GM20431 (cell line): ENCODE results near the gene WHRN.

Experiments used
- in situ Hi-C: fragments of 300-500 bp; cut with MseI, MboI; formaldehyde crosslinking; loops from one replicate; pipeline ENCODE4 v1.15.0; 2020; ENCODE audit warnings: low sequenced_read_pairs; ENCODE audit not compliant: unreplicated experiment

Gene WHRN

DNA sequence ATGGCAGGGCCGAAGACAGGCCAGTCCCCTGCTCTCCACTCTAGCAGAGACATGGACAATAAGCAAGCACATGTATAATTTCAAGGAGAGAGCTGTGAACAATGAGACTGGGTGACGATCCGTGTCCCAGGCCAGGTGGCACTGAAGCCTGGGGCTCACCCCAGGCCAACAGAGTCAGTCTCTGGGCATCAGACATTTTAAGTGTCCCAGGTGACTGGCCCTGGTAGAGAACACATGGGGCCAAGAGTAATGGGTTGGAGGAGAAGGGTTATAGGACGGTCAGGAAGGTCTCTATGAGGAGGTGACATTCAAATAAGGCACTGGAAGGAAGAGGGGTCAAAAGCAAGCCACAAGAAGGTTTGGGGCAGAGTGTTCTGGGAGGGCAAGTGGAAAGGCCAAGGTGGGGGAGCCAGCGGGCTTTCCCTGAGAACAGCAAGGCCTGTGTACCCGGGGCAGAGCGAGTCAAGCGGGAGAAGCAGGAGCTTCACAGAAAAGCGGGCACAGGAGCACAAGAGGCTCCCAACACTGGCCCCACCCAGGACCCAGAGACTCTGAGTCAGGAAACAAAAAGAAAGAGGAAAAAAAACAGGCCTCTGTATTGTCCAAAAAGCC, 116.4 kb downstream of the WHRN start:
- in situ Hi-C loops: no loop called here

DNA sequence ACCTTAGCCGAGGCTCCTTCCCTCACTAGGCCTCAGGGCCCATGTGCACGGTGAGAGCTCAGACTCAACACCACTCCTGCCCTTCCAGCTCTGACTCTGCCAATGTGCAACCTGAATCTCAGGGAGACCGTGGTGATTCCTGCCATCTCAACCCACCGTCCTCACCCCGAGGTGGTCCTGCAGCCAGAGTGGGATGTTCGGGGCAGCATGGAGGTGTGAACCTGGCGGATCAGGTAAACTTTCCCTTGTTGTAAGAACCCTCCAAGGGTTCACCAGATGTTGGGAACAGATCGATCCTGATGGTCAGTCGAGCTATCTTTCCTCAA, 117.0 kb downstream of the WHRN start:
- in situ Hi-C loops: no loop called here

DNA sequence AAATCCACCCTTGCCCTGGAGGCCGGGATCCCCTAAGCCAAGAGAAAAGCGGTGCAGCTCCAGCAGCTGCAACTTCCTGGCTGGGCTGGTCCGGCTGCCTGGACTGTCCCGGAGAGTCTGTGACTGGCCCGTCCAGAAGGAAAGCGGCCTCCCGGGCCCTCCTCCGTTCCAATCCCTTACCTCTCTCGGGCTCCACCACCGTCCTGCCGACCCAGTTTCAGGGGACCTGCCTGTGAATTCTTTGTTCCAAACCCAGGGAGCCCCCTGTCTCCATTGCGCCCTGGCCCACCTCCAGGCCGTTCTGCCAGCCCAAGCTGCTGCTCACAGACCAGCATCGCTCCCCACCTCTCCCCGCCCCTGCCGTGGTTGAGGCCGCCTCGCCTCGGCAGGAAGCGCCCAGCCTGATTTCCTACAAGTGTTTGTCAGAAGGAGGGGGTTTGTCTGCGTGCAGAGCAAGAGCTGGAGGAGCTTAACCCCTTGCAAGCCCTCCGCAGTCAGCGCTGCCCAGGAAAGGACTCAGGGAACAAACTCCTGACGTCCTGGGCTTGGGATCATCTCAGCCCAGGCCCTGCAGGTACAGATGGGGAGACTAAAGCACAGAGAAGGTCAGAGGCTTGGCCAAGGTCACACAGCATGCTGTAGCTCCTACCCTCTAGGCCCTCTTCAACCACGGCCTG, 117.5 kb downstream of the WHRN start, which contains the start of gene AKNA:
Gene AKNA, minus strand, starts transcription at position 303 of the 677 bp plus-strand sequence. CDS start 6,649 bp downstream, outside the sequence.
- in situ Hi-C loops: no loop called here

DNA sequence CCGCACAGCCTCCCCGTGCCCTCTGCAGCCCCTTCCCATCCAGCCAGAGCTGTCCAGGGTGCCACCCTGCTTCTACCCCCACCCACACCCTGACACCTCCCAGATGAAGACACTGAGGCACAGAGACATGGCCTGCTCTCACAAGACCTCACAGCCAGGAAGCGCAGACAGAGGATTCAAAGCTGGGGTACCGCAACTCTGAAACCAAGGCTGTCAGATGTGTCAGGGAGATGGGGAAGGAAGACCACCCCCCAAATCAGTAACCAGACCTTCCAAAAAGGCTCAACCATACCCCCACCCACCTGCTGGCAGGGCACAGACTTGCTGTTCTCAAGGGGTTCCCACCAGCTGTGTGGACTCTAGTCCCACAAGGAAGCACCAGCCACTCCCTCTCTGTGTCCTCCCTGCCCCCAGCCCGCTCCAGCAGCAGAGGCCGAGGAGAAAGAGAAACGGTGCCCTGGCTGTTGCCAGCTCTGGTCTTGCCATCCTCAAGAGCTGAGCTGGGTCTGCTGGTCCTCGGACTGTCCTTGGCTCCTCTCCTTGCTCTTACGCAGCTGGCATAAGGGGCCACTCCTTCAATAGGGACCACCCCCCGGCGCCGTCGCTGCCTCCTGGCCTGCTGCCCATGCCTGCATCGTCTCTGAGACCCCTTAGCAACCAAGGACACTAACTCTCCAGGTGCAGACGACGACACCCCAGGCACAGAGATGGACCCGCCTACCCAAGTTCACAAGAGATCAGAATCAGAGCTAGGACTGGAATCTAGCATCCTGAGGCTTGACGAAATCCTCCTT, 118.2 kb downstream of the WHRN start:
- in situ Hi-C loops: no loop called here

DNA sequence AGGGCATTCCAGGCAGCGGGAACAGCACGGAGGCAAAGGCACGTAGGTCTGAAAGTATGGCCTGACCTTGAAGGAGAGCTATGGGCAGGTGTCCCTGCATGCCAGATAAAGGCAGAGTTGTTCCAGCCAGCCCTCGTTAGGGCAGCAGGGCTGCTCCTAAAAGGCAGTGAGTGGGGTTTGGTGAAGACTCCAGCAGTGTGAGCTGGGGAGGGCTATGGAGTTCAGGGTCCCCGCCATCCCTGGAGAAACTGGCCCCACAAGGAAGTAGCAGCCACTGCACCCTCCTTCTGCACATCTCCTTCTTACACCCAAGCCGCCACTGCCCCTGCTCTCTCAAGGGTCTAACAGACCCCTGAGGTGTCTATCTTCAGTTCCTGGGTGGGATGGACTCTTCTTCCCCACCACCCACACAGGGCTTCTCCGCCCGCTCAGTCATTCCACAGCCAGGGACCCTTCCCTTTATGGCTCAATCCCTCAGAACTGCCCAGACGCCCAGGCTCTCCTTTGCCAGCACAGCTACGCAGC, 118.8 kb downstream of the WHRN start:
- in situ Hi-C loops: no loop called here

DNA sequence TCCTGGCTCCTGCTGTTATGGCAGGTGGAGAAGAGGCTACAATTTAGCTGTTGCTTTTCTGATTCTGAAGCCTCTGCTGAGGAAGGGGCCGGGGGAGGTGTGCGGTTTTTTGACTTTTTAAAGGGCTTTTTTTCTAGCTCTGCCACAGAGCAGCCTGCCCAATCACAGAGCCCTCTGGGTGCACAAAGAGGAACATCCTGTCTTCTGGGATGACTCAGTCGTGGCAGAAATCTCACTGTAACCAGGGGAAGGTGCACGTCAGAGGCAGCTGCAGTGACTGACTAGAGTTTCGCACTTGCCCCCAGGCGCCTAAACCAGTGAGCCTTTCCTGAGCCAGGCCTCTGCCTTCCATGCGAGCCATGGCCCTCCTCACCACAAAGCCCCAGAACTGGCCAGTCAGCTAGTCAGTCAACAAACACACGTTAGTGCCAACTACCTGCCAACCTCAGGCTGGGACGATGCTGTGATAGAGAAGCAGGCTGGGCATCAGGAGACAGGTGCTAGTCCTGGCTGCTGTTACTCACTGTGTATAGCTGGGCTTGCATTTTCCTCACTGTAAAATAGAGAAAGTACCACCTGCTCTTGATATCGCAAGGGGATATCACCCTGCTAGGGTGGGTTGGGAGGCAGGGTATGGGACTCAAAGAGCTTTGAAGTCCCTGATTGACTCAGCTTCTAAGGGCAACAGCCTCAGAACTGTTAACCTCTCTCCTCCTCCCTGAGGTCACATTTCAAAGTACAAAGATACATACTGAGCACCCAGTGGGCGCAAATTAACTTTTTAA, 119.7 kb downstream of the WHRN start:
- in situ Hi-C loops: no loop called here

DNA sequence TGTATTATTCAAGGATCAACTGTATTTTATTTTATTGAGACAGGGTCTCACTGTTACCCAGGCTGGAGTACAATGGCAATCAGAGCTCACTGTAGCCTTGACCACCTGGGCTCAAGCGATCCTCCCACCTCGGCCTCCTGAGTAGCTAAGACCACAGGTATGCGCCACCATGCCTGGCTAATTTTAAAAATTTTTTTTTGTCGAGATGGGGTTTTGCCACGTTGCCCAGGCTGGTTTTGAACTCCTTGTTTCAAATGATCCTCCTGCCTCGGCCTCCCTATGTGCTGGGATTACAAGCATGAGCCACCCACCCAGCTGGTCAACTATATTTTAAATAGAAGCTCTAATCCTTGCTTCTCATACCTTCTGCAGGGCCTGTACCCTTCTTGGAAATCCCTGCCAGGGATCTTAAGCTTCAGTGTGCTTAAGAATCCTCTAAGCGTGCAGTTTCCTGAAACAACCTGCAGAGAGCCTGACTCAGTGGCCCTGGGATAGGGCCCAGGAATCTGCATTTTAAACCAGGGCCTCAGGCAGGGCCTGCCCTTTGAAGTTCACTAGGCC, 120.4 kb downstream of the WHRN start:
- in situ Hi-C loops: no loop called here

DNA sequence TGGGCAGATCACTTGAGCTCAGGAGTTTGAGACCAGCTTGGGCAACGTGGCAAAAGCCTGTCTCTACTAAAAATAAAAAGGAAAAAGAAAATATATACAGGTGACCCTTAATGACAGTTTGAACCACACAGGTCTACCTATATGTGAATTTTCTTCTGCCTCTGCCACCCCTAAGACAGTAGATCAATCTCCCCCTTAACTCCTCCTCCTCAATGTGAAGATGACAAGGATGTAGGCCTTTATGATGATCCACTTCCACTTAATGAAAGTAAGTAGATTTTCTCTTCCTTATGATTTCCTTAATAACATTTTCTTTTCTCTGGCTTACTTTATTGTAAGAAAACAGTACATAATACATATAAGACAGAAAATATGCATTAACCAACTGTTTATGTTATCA, 120.9 kb downstream of the WHRN start:
- in situ Hi-C loops: no loop called here

DNA sequence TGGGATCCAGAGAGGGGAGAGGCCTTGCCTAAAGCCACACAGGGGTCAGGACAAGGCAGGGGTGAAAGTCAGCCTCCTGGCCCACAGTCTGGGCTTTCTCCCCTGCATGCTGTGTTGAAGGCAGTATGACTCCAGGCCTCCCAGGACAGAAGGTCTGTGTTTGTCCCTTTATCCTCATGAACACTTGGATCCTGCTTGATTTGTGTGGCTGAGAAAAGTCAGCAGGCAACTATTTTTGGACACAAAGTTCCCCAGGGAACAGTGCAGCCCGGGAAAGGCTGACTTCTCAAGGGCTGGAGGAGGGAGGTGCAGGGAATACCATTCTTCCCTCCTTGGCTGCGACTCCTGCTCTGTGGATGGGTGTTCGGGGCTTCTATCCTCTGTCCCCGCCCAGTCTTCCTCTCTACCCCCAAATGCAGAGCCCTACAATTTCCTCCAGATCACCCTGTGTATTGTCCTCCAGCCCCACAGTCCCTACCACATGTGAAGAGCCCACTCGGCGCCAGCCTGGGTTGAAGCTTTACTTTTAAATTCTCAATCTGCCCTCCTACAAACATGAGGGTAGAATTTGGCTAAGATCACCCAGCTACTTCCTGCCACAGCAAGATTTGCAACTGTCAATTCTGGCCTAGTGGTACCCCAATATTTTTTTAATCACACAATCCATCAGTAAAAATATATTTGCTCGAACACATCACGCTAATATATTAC, 121.6 kb downstream of the WHRN start:
- in situ Hi-C loops: no loop called here

DNA sequence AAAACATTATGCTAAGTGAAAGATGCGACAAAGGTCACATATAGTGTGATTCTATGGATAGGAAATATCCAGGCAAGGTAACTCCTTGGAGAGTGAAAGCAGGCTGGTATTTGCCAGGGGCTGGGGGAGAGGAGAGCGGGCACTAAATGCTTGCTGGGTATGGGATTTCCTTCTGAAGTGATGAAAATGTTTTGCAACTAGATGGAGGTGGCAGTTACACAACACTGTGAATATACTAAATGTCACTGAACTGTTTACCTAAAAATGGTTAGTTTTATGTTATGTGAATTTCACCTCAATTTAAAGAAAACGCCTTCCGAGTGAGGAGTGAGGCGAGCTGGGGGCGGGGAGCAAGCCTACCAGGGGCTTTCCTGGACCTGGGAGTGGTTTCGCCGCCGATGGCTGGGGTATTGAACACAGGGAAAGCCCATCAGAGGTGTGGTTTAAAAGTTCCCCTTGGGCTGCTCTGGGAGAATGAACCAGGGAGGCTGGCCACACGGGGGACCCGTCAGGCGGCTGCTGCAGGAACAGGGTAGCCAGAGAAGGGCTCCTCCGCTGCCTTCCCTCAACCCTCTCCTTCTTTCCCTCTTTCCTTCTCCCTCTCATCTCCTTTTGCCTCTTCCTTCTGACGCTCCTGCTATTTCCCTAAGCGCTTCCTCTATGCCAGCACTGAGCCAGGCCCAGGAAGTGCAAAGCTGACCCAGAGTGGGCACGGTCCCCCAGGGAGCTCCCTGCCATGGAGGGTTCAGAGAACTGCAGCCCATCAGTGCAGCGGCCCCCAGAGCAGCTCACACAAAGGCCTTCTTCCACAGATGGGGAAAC, 122.4 kb downstream of the WHRN start:
- in situ Hi-C loops: no loop called here

DNA sequence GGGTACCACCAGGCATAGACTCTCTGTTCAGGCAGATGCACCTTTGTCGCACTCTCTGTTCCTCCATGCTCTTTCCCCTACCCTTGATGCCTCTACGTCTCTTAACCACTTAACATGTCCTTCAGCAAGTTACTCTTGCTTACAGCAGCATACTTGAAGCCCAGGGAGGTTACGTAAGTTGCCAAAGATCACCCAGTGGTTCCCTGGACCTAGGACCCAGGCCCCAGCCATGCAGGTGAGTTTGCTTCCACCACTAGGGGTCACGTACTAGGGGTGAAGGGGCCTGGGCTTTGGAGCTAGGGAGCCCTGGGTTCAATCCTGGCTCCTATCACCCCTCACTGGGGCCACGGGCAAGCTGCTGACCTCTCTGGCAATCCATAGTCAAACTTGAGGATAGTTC, 126.4 kb downstream of the WHRN start:
- in situ Hi-C loops: no loop called here

DNA sequence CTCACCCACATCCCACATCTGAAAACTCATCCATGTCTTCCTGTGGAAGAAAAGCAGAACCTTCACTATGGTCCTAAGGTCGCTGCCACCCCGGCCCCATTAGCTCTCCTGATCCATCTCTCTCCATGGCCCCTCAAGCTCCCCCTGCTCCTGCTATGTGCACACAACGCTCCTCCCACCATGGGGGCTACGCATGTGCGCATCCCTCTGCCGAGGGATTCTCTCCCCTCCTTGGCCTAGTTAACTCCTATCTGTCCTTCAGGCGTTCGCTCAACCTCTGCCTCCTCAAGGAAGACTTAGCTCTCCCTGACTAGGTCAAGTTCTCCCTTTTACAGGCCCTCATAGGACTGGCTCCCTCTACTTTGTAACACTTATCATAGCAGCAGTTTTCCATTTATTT, 127.3 kb downstream of the WHRN start:
- in situ Hi-C loops: no loop called here

DNA sequence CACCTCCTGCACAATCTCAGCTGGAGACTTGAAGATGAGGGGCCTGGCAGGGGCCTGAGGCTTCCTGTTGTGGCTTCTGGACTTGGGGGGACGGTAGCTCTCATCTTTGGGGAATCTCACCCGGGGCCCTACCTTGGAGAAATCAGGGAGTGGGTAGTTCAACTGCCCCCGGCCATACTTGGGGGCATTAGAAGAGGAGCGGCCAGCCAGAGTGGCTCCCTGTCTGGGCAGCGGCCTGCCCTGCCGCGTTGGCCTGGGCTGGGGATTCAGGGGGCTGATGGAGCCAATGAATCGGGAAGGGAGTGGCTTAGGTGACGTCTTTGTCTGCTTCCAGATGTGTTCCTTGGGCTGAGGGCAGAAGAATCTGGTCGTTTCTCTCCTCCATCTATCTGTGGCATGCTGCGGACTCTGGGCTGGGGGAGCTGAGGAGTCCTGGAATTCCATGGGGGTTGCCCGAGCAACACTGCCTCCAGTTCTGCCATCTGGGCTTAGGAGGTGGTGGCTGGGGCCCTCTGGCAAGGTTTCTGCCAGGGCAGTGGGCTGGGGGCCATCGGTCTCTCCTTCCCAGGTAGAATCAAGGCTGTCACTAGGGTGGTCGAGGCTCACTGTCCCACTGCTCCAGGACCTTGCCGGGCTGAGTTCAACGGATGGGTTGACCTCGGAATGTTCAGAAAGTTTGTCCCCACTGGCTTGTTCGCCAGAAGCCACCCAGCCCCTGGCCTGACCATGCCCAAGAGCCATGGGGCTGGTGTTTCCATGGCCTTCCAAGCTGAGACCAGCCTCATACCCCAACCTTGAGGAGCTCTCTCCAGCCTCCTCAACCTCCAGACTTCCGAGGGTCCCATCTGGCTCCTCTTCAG, 128.5 kb downstream of the WHRN start:
- in situ Hi-C loops: no loop called here

DNA sequence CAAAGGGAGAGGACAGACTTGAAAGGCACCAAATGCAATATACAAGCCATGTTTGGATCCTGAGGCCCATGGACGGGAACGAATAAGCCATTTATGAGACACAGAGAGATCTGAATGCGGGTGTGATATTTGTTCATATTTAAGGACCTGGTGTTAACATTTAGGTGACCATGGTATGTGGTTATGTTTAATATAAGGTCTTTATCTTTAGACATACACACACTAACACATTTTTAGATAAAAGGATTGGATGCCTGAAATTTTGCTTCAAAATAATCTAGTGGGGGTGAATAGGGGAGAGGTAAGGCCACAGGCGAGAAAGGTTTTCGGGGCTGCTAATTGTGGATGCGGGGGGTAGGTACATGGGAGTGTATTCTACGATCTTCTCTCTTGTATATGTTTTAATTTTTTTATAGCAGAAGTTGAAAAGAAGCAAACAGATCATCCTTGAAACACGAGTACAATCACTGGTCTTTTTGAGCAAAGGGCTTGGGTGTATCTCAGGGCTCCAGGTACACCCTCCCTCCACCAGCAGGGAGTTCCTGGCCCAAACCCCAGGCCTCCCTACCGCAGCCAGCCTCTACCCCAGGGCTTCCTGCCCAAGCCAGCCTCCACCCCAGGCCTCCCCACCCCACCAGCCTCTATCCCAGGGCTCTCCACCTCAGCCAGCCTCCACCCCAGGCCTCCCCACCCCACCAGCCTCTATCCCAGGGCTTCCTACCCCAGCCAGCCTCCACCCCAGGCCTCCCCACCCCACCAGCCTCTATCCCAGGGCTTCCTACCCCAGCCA, 129.7 kb downstream of the WHRN start:
- in situ Hi-C loops: no loop called here

DNA sequence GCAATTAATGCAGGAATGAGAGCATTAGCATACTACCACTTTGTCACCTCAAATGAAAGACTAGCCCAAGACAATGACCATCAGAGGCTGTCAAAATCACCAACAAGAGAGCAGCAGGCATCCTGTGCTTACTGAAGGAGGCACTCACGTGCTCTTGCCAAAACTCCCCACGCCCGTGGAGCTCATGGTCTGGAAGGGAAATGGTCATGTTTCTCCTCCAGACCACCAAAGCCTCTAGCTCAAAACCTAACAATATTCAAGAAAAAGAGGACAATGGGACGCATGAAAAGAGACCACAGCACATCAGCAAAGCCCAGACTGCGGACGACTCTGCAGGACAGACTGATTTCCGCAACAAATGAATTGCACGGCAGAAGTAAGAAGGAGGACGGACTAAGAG, 130.3 kb downstream of the WHRN start:
- in situ Hi-C loops: no loop called here

DNA sequence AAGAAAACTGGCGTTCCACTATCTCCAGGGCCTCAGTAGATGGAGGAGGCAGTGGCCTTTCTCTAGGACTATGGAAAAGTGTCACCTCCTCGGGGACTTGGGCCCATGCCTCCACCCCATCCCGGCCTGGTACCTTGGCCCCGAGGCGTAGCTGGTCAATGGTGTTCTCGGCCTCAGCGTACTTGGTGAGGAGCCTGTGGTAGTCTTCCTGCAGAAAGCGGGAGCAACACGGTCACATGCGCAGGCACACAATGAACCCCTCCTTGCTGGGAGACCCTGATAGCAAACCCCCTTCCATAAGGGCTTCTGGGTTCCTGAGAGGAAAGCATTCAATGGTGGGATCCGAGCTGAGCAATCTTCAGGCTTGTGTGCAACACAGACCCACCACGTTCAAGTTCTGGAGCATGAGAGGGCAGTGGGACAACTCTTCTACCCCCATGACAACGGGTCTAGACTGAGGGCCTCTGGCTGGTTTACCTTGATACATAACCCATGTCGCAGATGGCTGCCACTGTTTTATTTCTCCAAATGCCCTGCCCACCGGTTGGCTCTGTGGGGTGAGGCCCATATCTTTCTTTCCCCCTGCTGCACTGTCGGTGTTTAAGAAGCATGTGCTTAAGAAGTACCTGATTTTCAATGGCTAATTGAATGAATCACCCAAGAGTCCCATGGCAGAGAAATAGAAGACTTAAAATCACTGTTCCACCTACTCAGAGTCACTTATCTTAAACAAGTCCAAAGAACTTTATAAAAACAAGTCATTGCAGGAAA, 131.1 kb downstream of the WHRN start:
- in situ Hi-C loops: no loop called here
